Parathyroid adenoma (tissue), 2 donors: Measurements from ENCODE around the gene LY9.

ENCODE experiments used
- H2AFZ ChIP-seq: fragments of 300-600 bp; sonication (generic); one replicate; pipeline ENCODE4 v1.7.0; 2017; ENCODE audit warnings: antibody characterized with exemption, mild to moderate bottlenecking
- H3K27ac ChIP-seq: fragments of 300-600 bp; sonication (generic); one replicate; pipeline ENCODE4 v1.7.0; 2017
- H3K27me3 ChIP-seq: fragments of 300-600 bp; sonication (generic); one replicate; pipeline ENCODE4 v1.7.0; 2017; ENCODE audit warnings: low read length; ENCODE audit not compliant: control insufficient read depth, insufficient read depth
- H3K36me3 ChIP-seq: fragments of 300-600 bp; sonication (generic); one replicate; pipeline ENCODE4 v1.7.0; 2017; ENCODE audit warnings: low read length; ENCODE audit not compliant: control insufficient read depth, insufficient read depth
- H3K4me1 ChIP-seq: fragments of 300-600 bp; sonication (generic); one replicate; pipeline ENCODE4 v1.7.0; 2017; ENCODE audit warnings: control low read depth
- H3K4me2 ChIP-seq: fragments of 300-600 bp; sonication (generic); one replicate; pipeline ENCODE4 v1.7.0; 2017; ENCODE audit warnings: low read length
- H3K4me3 ChIP-seq: fragments of 300-600 bp; sonication (generic); one replicate; pipeline ENCODE4 v1.7.0; 2017; ENCODE audit warnings: low read depth, low read length
- H3K79me2 ChIP-seq: fragments of 300-600 bp; sonication (generic); one replicate; pipeline ENCODE4 v1.7.0; 2017; ENCODE audit warnings: control low read depth
- H3K9ac ChIP-seq: fragments of 300-600 bp; sonication (generic); one replicate; pipeline ENCODE4 v1.7.0; 2017; ENCODE audit warnings: mild to moderate bottlenecking
- H3K9me3 ChIP-seq: fragments of 300-600 bp; sonication (generic); one replicate; pipeline ENCODE4 v1.7.0; 2017; ENCODE audit warnings: low read length; ENCODE audit not compliant: control insufficient read depth
- TF ChIP-seq, protein P1 (sequence below): fragments of 300-600 bp; sonication (generic); IDR thresholded peaks from one replicate; pipeline ENCODE4 v1.7.0; 2017; ENCODE audit warnings: antibody characterized with exemption, mild to moderate bottlenecking
- donor health status: primary hyperparathyroidism.

The LY9 gene

DNA sequence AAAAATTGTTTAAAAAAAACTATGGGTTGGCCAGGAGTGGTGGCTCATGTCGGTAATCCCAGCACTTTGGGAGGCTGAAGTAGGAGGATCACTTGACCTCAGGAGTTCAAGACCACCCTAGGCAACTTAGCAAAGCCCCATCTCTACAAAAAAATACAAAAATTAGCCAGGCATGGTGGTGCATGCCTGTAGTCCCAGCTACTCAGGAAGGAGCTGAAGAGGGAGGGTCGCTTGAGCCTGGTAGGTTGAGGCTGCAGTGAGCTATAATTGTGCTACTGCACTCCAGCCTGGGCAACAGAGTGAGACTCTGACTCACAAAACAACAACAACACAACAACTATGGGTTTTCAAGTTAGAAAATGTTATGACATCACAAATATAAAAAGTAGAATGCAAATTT lies 40.5 kb upstream of the LY9 start:
- Histone ChIP-seq H3K9me3 (no peaks in the 10 kb centered on the region), H3K27me3 (no peaks in the 10 kb centered on the region), H2AFZ (no peak overlapping the region), H3K27ac (no peak overlapping the region), H3K4me1 (no peaks in the 10 kb centered on the region), H3K4me2 (no peak overlapping the region), H3K36me3 (no peaks in the 10 kb centered on the region), H3K4me3 (no peak overlapping the region), H3K79me2 (no peaks in the 10 kb centered on the region), H3K9ac (no peak overlapping the region)
- TF ChIP-seq, protein P1, sequence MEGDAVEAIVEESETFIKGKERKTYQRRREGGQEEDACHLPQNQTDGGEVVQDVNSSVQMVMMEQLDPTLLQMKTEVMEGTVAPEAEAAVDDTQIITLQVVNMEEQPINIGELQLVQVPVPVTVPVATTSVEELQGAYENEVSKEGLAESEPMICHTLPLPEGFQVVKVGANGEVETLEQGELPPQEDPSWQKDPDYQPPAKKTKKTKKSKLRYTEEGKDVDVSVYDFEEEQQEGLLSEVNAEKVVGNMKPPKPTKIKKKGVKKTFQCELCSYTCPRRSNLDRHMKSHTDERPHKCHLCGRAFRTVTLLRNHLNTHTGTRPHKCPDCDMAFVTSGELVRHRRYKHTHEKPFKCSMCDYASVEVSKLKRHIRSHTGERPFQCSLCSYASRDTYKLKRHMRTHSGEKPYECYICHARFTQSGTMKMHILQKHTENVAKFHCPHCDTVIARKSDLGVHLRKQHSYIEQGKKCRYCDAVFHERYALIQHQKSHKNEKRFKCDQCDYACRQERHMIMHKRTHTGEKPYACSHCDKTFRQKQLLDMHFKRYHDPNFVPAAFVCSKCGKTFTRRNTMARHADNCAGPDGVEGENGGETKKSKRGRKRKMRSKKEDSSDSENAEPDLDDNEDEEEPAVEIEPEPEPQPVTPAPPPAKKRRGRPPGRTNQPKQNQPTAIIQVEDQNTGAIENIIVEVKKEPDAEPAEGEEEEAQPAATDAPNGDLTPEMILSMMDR, result no peak

DNA sequence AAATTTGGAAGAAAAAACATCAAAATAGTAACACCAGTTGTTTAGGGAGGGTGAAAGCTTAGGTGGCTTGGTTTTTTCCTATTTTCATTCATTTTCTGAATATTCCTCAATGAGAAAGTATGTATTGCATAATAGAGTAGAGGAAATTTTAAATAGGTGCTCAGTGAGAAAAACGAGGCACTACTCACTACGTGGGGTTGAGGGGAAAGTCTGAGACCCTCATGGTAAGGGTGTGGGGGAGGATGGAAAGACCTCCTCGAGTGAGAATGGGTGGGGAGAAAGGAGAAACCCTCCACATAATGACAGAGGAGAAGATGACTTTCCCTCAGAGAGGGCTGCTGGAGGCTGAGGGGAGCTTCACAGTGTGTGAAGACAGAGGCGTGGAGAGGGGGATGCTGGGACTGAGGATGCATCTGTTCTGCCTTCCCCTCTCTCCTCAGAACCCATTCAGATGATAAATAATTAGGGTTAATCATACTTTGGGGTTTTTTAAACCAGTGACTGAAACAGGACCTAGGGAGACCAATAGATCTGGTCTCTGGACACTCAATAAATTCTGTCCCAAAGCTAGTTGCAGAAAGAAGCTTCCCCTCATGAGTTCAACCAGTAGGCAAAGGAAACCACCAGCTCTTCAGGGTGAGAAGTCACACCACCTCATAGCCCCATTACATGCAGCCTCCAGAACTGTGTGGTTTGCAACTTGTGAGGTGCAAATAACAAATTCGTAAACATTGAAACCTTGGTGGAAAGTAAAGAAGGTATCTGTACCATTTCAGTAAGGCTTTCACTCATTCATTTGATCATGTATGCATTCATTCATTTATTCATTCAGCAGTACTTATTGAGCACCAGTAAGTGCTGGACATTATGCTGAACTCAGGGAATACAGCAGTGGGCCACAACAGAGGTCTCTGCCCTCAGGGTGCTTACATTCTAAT lies 39.8 kb upstream of the LY9 start:
- Histone ChIP-seq H3K4me2 (no peak overlapping the region), H2AFZ (no peak overlapping the region), H3K79me2 (no peaks in the 10 kb centered on the region), H3K4me1 (no peaks in the 10 kb centered on the region), H3K27ac (no peak overlapping the region), H3K36me3 (no peaks in the 10 kb centered on the region), H3K9me3 (no peaks in the 10 kb centered on the region), H3K9ac (no peak overlapping the region), H3K4me3 (no peak overlapping the region), H3K27me3 (no peaks in the 10 kb centered on the region)
- TF ChIP-seq, protein P1, result no peak

DNA sequence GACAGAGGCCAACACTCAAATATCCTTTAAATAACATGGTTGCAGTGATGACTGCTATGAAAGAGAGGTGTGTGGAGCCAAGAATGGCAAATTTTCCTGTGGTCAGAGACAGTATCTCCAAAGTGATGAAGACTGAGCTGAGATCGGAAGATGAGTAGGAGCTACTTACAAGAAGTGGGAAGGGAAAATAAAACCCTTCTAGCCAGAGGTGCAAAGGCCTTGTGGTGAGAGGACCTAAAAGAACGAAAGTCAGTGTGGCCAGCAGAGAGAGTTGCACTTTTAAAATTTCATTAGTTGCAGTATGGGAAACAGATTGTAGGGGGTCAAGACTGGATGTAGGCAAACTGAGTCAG lies 39.1 kb upstream of the LY9 start:
- H3K36me3 ChIP-seq, result no peaks in the 10 kb centered on the region
- no peak overlapping the region for H3K27ac ChIP-seq
- no peak overlapping the region for H3K4me3 ChIP-seq
- TF ChIP-seq, protein P1, result no peak
- no peaks in the 10 kb centered on the region for H3K27me3 ChIP-seq
- no peak overlapping the region for H3K4me2 ChIP-seq
- no peaks in the 10 kb centered on the region for H3K4me1 ChIP-seq
- no peak overlapping the region for H2AFZ ChIP-seq
- H3K79me2 ChIP-seq, result no peaks in the 10 kb centered on the region
- no peaks in the 10 kb centered on the region for H3K9me3 ChIP-seq
- no peak overlapping the region for H3K9ac ChIP-seq

DNA sequence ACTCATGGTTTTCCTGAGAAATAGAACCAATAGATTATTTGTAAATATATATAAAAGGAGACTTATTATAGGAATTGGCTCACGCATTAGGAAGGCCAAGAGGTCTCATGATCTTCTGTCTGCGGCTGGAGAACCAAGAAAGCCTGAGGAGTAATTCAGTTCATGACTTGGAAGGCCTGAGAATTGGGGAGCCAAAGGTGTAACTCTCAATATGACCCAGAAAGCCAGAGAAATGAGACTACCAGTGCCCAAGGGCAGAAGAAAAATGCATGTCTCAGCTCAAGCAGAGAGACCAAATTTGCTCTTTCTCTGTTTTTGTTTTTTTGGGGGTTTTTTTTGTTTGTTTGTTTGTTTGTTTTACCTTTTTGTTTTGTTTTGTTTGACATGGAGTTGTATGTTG lies 37.5 kb upstream of the LY9 start:
- Histone ChIP-seq H3K9ac (no peak overlapping the region), H3K4me2 (no peak overlapping the region), H3K4me3 (no peak overlapping the region), H3K4me1 (no peaks in the 10 kb centered on the region), H3K27ac (no peak overlapping the region), H2AFZ (no peak overlapping the region), H3K79me2 (no peaks in the 10 kb centered on the region), H3K36me3 (no peaks in the 10 kb centered on the region), H3K27me3 (no peaks in the 10 kb centered on the region), H3K9me3 (no peaks in the 10 kb centered on the region)
- TF ChIP-seq, protein P1, result no peak

DNA sequence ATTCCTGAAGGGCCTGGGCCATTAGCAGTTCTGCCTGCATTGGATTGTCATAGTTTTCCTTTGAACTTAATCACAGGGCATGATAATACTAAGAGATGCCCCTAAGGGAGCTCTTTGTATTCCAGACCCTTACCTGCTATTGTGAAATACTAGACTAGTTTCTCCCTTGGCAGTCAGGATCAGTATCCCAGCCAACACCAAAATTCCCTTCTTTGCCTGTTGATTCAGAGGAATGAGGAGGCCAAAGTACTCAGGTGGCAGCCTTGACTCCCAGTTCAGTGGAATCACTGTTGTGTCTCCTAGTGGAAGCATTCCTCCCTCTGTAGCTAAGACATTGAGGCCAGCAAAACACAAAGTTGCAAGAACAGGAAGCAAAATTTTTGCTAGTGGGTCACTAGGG lies 36.2 kb upstream of the LY9 start:
- H3K9ac ChIP-seq, result no peak overlapping the region
- H3K36me3 ChIP-seq, result no peaks in the 10 kb centered on the region
- H3K4me3 ChIP-seq, result no peak overlapping the region
- H3K27me3 ChIP-seq, result no peaks in the 10 kb centered on the region
- H3K9me3 ChIP-seq, result no peaks in the 10 kb centered on the region
- H3K4me2 ChIP-seq, result no peak overlapping the region
- no peak overlapping the region for H3K27ac ChIP-seq
- H3K4me1 ChIP-seq, result no peaks in the 10 kb centered on the region
- no peaks in the 10 kb centered on the region for H3K79me2 ChIP-seq
- TF ChIP-seq, protein P1, result no peak
- H2AFZ ChIP-seq, result no peak overlapping the region
